GM18951 (cell line): ENCODE data around the gene LRP6.

Experiments used
- POLR2A ChIP-seq: IDR thresholded peaks from 4 replicates; pipeline ENCODE4 v1.6.1; 2011; ENCODE audit warnings: mild to moderate bottlenecking; ENCODE audit not compliant: insufficient read length, insufficient read depth; ENCODE audit errors: extremely low read depth
- in situ Hi-C: fragments of 300-500 bp; cut with MboI; formaldehyde crosslinking; loops from one replicate; pipeline ENCODE4 v1.12.0; 2022; ENCODE audit warnings: low sequenced_read_pairs, mixed read lengths, inconsistent platforms; ENCODE audit not compliant: unreplicated experiment

Gene LRP6

GRCh38 chr12:12214635-12215131 lies 52.2 kb downstream of the LRP6 start:
- in situ Hi-C loops, result no loop called here
- TF ChIP-seq POLR2A, result no peak

- in situ Hi-C loops, result no loop called here
- no peak for TF ChIP-seq POLR2A
Observed at GRCh38 chr12:12214201-12214600, 52.6 kb downstream of the LRP6 start.

GRCh38 chr12:12212769-12213168 lies 54.1 kb downstream of the LRP6 start:
- in situ Hi-C loops, result no loop called here
- no peak for TF ChIP-seq POLR2A

GRCh38 chr12:12210983-12211382 lies 55.9 kb downstream of the LRP6 start:
- in situ Hi-C loops, result no loop called here
- no peak for TF ChIP-seq POLR2A

- in situ Hi-C loops, result no loop called here
- TF ChIP-seq POLR2A, result no peak
Observed at GRCh38 chr12:12210416-12210815, 56.4 kb downstream of the LRP6 start.

- TF ChIP-seq POLR2A, result no peak
- in situ Hi-C loops, result no loop called here
Observed at GRCh38 chr12:12209675-12210074, 57.2 kb downstream of the LRP6 start.

- TF ChIP-seq POLR2A, result no peak
- in situ Hi-C loops, result no loop called here
Observed at GRCh38 chr12:12209043-12209442, 57.8 kb downstream of the LRP6 start.

- in situ Hi-C loops, result no loop called here
- TF ChIP-seq POLR2A, result no peak
Observed at GRCh38 chr12:12207746-12208145, 59.1 kb downstream of the LRP6 start.

GRCh38 chr12:12206776-12207388 lies 60.0 kb downstream of the LRP6 start:
- no peak for TF ChIP-seq POLR2A
- in situ Hi-C loops, result no loop called here

GRCh38 chr12:12202747-12203146 lies 64.1 kb downstream of the LRP6 start:
- in situ Hi-C loops, result no loop called here
- no peak for TF ChIP-seq POLR2A

- no peak for TF ChIP-seq POLR2A
- in situ Hi-C loops, result no loop called here
Observed at GRCh38 chr12:12202105-12202504, 64.7 kb downstream of the LRP6 start.

- in situ Hi-C loops, result no loop called here
- no peak for TF ChIP-seq POLR2A
Observed at GRCh38 chr12:12201274-12201758, 65.5 kb downstream of the LRP6 start.

GRCh38 chr12:12200363-12200762 lies 66.5 kb downstream of the LRP6 start:
- TF ChIP-seq POLR2A, result no peak
- in situ Hi-C loops, result no loop called here

GRCh38 chr12:12198124-12198523 lies 68.7 kb downstream of the LRP6 start:
- in situ Hi-C loops, result no loop called here
- TF ChIP-seq POLR2A, result no peak

- no peak for TF ChIP-seq POLR2A
- in situ Hi-C loops, result no loop called here
Observed at GRCh38 chr12:12197128-12197527, 69.7 kb downstream of the LRP6 start.

GRCh38 chr12:12195516-12195915 lies 71.3 kb downstream of the LRP6 start:
- in situ Hi-C loops, result no loop called here
- no peak for TF ChIP-seq POLR2A
